Spleen (tissue), 11 donors: ENCODE results near the gene IFNA10. TPM values are rescaled to one million over a fixed set of nuclear protein-coding genes. Genes with fewer than 3 reads are reported as not detected.
"Not testable (repeated sequence)": the region's sequence is repeated elsewhere in the genome, so short reads cannot be mapped to it uniquely, and the experiment has no call there.

Experiments used
- DNase-seq: peaks from one replicate; pipeline ENCODE4 v3.0.0-alpha.2; 2020
- H3K27ac ChIP-seq, 8 donors: fragments of 200-600 bp; sonication (generic) in 7 of 8; 1 replicate in 4 of 8; 2 replicates in 4 of 8; pipeline versions ENCODE4 v1.5.0 to v1.8.0; 2016 to 2021; ENCODE audit warnings: inconsistent platforms in 4 of 8, mild to moderate bottlenecking in 4 of 8, moderate library complexity in 1 of 8
- H3K27me3 ChIP-seq, 7 donors: fragments of 200-600 bp; sonication (generic) in 6 of 7; replicated peaks in 1 of 7; 1 replicate in 4 of 7; 2 replicates in 3 of 7; pipeline versions ENCODE4 v1.5.0 to v1.8.0; 2016 to 2021; ENCODE audit warnings: inconsistent platforms in 3 of 7, mild to moderate bottlenecking in 1 of 7
- H3K36me3 ChIP-seq, 6 donors: fragments of 200-600 bp; sonication (generic) in 5 of 6; 1 replicate in 4 of 6; 2 replicates in 2 of 6; pipeline versions ENCODE4 v1.5.0 to v1.8.0; 2016 to 2021; ENCODE audit warnings: inconsistent platforms in 2 of 6
- H3K4me1 ChIP-seq, 6 donors: fragments of 200-600 bp; sonication (generic) in 5 of 6; 1 replicate in 3 of 6; 2 replicates in 3 of 6; pipeline versions ENCODE4 v1.5.0 to v1.8.0; 2016 to 2021; ENCODE audit warnings: inconsistent platforms in 3 of 6
- H3K4me3 ChIP-seq, 8 donors: fragments of 200-600 bp; sonication (generic) in 7 of 8; 1 replicate in 4 of 8; 2 replicates in 4 of 8; pipeline versions ENCODE4 v1.5.0 to v1.8.0; 2016 to 2021; ENCODE audit warnings: inconsistent platforms in 4 of 8, mild to moderate bottlenecking in 4 of 8, moderate library complexity in 2 of 8
- H3K9me3 ChIP-seq, 8 donors: fragments of 200-600 bp; sonication (generic) in 7 of 8; 1 replicate in 4 of 8; 2 replicates in 4 of 8; pipeline versions ENCODE4 v1.5.0 to v1.8.0; 2016 to 2021; ENCODE audit warnings: inconsistent platforms in 4 of 8
- CTCF ChIP-seq, 11 experiments: fragments of 200-600 bp in 7 of 11; fragments of 450-650 bp in 4 of 11; sonication (generic) in 4 of 11; IDR thresholded peaks in 8 of 11; conservative IDR thresholded peaks in 3 of 11; 1 replicate in 7 of 11; 2 replicates in 4 of 11; pipeline versions ENCODE4 v1.4.0 to v1.8.0; 2016 to 2021; ENCODE audit warnings: antibody characterized with exemption in 11 of 11, inconsistent platforms in 4 of 11, mild to moderate bottlenecking in 1 of 11
- POLR2A ChIP-seq, 3 donors: fragments of 450-650 bp; IDR thresholded peaks; one replicate each; pipeline ENCODE4 v1.5.1; 2017; ENCODE audit warnings: antibody characterized with exemption in 3 of 3, mild to moderate bottlenecking in 1 of 3
- POLR2AphosphoS5 ChIP-seq, 3 donors: sonication (generic); formaldehyde crosslinking; IDR thresholded peaks; one replicate each; pipeline ENCODE4 v1.5.1; 2017; ENCODE audit warnings: antibody characterized with exemption in 3 of 3
- whole genome bisulfite sequencing, 5 donors: extraction: QIAGEN DNeasy Blood & Tissue Kit in 3 of 5; methylation state at CpG; one replicate each; pipeline versions ENCODE4 v1.1.5 to v1.1.7; 2013 to 2018; 5-methylcytosine and 5-hydroxymethylcytosine counted together
- intact Hi-C: fragments of 100-400 bp; cut with DNase I; formaldehyde crosslinking; loops from one replicate; pipeline ENCODE4 v1.15.0; 2023; ENCODE audit warnings: low total_unique reads
- polyA plus RNA-seq, 3 donors: library from polyadenylated mRNA; stranded (reverse); fragments of 200-250 nt; gene quantifications; one replicate each; pipeline ENCODE4 v1.2.1, GENCODE V29; 2013
- total RNA-seq, 7 donors: library from RNA; depleted of rRNA in 3 of 7; stranded (reverse); fragments of >200 nt in 3 of 7; fragmentation: NEBNext Ultra II Directional in 4 of 7; extraction: Animal tissue kit (Norgen Biotek cat#: 25700) in 4 of 7; gene quantifications; one replicate each; pipeline versions ENCODE4 v1.1.0 to v1.2.1, GENCODE V29; 2016 to 2021
- donor health status: healthy with polysubstance abuse.
- donor health status: DM: no; HTN: no; CAD: no; lungs with moderate emphysema.
- donor health status: DM: no; HTN: no; CAD: no.
- donor health status: Bipolar disorder and iron deficiency.
- donor health status: healthy.
- donor health status: DM: no; HTN: no; CAD: no.
- donor health status: DM: yes; HTN: yes; CAD: no.

IFNA10 gene
- total and polyA plus RNA-seq, 10 donors, result not detected

GRCh38 chr9:21172156-21172555 is 34.8 kb downstream of the IFNA10 start:
- intact Hi-C loops, result no loop called here
- H3K4me1 ChIP-seq, result no peaks in the 10 kb centered on the region
- WGBS, 5 donors, result 79 to 92% (median 82%) methylated on average over 3 of the region's 3 CpGs
- no peak for DNase-seq
- H3K36me3 ChIP-seq, result no peaks in the 10 kb centered on the region
- H3K4me3 ChIP-seq, result no peak overlapping the region
- H3K27ac ChIP-seq, result no peak overlapping the region
- H3K27me3 ChIP-seq, result no peaks in the 10 kb centered on the region
- TF ChIP-seq POLR2A (IDR thresholded peaks at IDR 0.05), result no peak
- no peak for TF ChIP-seq CTCF (IDR thresholded peaks at IDR 0.05 in 8 of 11, conservative IDR thresholded peaks at IDR 0.05 in 3 of 11)
- H3K9me3 ChIP-seq, result no peaks in the 10 kb centered on the region

- DNase-seq, result no peak
- intact Hi-C loops, result no loop called here
These were observed 35.6 kb downstream of the IFNA10 start for GRCh38 chr9:21171351-21171750.

GRCh38 chr9:21166560-21166959 is 40.4 kb downstream of the IFNA10 start, which contains the start of gene IFNA21:
Gene IFNA21, minus strand, starts transcription at chr9:21166660. Its CDS starts 48 bp downstream, at chr9:21166612.
- H3K4me3 ChIP-seq, intact Hi-C loops, H3K4me1 ChIP-seq, H3K27me3 ChIP-seq, DNase-seq, H3K9me3 ChIP-seq, H3K27ac ChIP-seq, H3K36me3 ChIP-seq: not testable (repeated sequence)
- 78 to 92% (median 85%) methylated on average over 2 of the region's 2 CpGs for WGBS, 5 donors

More at GRCh38 chr9:21171351-21171750, 35.6 kb downstream of the IFNA10 start:
- H3K27me3 ChIP-seq, result no peaks in the 10 kb centered on the region
- H3K4me3 ChIP-seq, result no peak overlapping the region
- H3K36me3 ChIP-seq, result no peaks in the 10 kb centered on the region
- H3K4me1 ChIP-seq, result no peaks in the 10 kb centered on the region
- 80 to 89% (median 87%) methylated on average over 1 of the region's 1 CpG for WGBS, 5 donors
- no peaks in the 10 kb centered on the region for H3K9me3 ChIP-seq
- H3K27ac ChIP-seq, result no peak overlapping the region
- TF ChIP-seq CTCF (IDR thresholded peaks at IDR 0.05 in 8 of 11, conservative IDR thresholded peaks at IDR 0.05 in 3 of 11), result no peak
- TF ChIP-seq POLR2AphosphoS5 (IDR thresholded peaks at IDR 0.05), result no peak
- no peak for TF ChIP-seq POLR2A (IDR thresholded peaks at IDR 0.05)

GRCh38 chr9:21165516-21165915 is 41.4 kb downstream of the IFNA10 start:
- 91 to 100% (median 93%) methylated on average over 1 of the region's 1 CpG for WGBS, 5 donors
- TF ChIP-seq CTCF (IDR thresholded peaks at IDR 0.05 in 8 of 11, conservative IDR thresholded peaks at IDR 0.05 in 3 of 11) (no peak), POLR2AphosphoS5 (IDR thresholded peaks at IDR 0.05) (no peak), POLR2A (IDR thresholded peaks at IDR 0.05) (no peak)
- intact Hi-C loops, result no loop called here
- no peaks in the 10 kb centered on the region for H3K9me3 ChIP-seq
- H3K4me1 ChIP-seq, result peaks cover 0 to 8% (median 2%) of the 10 kb centered on the region in 6 donors
- no peak overlapping the region for H3K27ac ChIP-seq
- no peaks in the 10 kb centered on the region for H3K27me3 ChIP-seq
- H3K36me3 ChIP-seq, result no peaks in the 10 kb centered on the region
- H3K4me3 ChIP-seq, result no peak overlapping the region
- DNase-seq, result no peak

DNA sequence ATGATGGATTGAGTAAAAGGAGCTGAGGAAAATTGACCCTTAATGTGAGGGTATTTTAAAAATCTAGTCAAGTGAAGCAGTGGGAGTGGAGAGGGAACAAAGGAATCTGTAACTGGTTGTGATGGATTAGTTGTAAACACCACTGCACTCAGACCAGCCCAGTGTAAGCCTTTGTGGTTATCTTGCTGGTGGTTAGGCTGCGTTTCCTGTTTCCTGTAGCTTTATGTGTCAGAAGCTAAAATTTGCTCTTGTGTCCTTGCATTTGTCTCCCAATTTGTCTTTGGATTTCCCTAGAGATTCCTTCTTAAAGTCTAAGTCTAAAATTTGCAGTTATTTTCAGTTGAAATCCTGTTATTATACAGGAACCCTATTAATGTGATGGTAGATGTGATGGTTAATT is 46.8 kb downstream of the IFNA10 start:
- peak overlapping the region in 1 of 8 donors; percentile 11 for H3K27ac ChIP-seq
- no peak overlapping the region for H3K4me3 ChIP-seq
- H3K9me3 ChIP-seq, result peaks cover 0 to 13% (median 0%) of the 10 kb centered on the region in 8 donors
- H3K36me3 ChIP-seq, result no peaks in the 10 kb centered on the region
- WGBS, 5 donors, result 0% methylated on average over 1 of the region's 1 CpG
- TF ChIP-seq POLR2AphosphoS5 (IDR thresholded peaks at IDR 0.05) (no peak), CTCF (IDR thresholded peaks at IDR 0.05 in 8 of 11, conservative IDR thresholded peaks at IDR 0.05 in 3 of 11) (no peak), POLR2A (IDR thresholded peaks at IDR 0.05) (no peak)
- peaks cover 0 to 19% (median 9%) of the 10 kb centered on the region in 6 donors for H3K4me1 ChIP-seq
- intact Hi-C loops, result no loop called here
- H3K27me3 ChIP-seq, result no peaks in the 10 kb centered on the region
- DNase-seq, result no peak
